Activated CD8-positive, alpha-beta memory T cell treated with anti-CD3 and anti-CD28 coated beads, Interleukin-2, amount 50 U/mL, for 24 hours (primary cell): ENCODE measurements around the gene SMIM41.
A peak's percentile ranks its signal among the peaks of the same experiment; 100 is the strongest.

ENCODE experiments used
- DNase-seq: peaks from one replicate; pipeline ENCODE4 v3.0.0-alpha.2; 2020; ENCODE audit errors: extremely low read depth

SMIM41 gene

DNA sequence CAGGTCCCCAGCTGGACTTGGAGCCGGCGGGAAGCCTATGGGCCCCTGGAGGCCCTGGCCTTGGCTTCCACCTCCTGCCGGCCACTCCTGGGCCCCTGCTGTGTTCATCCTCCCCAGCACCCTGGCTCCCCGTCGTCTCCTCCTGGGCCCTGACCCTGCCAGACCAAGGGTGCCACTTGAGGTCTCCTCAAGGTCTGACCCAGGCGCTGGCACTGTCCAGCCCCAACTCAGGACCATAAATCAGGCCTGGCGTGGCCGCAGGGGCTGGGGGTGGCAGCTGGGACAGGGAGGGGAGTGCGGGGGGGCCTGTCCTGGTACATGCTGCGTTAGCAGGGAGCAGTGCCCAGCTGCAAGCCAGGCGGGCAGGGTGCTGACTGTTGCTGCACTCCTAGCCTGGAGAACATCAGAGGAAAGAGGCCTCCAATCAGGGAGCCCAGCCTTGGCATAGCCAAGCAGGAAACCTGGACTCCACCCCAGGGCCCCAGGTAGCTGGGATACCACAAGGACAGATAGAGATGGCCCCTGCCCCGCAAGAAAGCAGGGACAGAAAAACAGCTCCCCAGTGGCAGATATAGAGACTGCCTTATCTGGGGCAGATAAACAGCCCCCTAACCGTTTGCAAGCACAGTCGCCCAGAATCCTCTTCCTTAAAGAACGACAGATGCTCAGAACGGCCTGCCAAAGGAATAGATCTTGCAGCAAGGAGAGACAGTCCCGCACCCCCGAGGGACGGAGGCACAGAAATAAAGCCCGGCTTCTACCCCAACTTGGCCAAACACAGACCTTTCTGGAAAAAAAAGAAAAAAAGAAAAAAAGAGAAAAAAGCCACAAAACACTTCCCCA is 16.2 kb upstream of the SMIM41 start:
- no peak for DNase-seq

DNA sequence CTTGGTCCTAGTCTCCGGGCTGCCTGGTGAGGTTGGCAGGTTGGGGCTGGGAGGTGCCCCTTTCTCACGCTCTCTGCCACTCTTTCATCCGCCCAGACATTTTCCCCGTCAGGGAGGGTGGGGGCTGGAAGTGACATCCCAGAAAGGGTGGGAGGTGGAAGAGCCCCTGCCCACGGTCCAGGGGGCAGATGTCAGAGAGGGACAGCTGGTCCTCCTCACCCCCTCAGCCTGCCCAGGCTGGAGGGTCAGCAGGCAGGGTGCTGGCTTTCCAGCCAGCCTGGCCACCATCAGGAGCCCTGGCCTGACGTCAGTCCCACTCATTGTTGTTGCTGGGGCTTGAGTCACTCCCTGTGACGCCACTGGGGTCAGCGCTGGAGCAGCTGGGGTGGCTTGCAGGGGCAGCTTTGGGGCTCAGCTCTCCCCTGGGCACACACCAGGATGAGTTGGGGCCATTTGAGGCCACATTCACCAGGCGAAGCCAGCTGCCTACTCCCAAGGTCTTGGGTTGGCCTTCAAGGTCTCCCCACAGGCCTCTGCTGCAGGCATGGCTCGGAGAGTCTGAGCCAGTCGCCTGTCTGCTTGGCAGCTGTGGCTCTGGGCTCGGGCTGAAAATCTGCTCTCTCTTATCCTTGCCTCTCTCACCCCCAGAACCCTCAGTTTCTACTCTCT is 15.4 kb upstream of the SMIM41 start:
- DNase-seq = no peak

- DNase-seq = no peak
Measured at GRCh38 chr12:52066346-52067080, 13.0 kb upstream of the SMIM41 start.

- no peak for DNase-seq
Measured at GRCh38 chr12:52067081-52067374, 12.5 kb upstream of the SMIM41 start.

DNA sequence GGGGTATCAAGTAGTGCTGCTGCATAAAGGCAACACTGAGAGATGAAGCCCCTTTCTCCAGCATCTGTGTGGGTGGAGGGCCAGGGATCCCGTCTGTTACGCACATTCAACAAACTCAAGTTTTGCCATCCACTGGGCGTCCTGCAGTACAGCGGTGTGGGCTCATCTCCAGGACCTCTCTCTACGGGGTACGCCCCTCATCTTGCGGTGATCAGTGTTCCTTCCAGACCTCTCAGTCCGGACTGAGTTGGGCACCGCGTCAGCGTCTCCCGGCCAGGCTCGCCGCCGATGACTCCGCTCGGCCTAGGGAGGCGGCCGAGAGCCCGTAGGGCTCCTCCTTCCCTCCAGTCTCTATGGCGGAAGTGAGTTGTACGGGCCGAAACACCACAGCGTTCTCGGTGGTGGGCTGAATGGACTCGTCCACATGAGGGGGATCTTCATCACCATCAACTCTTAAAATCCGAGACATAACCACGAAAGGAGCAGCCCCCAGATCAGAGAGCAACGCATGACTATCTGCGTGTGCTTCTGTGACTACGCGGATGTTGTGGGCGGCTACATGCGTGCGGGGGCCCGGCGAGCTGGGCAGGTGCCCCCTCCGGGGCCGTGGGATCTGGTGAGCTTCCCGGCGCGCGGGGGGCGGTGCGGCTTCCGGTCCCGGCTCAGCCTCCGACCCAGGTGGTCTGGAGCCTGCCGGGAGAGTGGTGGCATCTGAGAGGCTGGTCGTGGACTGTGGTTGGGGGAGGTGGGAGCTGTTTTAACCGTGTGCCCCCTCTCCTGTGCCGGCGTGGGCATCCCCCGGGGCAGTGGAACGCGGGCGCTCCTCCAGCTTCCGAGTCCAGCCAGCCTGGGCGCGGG is 9.9 kb upstream of the SMIM41 start, which contains the start of gene ATG101:
TSS of gene ATG101 (plus strand) at position 652 of the 858 bp plus-strand sequence. CDS start 3,673 bp downstream, outside the sequence.
- peak; percentile 68 for DNase-seq

DNA sequence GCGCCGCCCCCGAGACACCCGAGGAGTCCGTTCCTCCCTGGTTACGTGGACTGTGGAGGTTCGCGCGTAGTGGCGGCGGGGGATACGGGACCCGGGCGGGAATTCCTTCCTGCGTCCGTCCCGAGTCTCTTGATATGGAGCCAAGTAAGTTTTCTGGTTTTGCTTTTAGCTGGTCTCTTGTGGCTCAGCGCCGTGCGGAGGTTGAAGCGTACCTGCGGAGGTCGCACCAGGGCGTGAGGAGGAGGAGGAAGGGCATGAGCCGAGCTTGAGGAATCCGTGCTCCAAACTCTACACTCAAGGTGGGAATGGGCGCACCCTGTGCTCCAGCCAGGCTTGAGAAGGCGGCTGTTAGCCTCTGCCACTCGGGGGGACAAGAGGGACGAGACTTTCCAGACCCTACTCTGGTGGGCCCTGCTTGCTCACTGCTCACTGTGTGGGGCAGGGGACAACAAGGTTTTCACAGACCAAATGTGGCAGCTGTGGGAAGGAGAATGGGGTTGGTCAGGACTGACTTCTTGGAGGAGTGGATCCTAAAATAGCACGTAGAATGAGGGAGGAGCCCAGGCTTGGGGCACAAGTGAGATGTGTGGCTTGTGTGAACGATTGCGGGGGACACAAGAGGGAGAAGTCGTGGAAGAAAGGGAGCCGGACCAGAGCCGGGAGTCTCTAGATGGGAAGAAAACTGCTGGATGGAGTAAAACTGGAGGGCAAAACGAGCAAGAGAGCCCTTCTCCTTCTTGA is 9.1 kb upstream of the SMIM41 start:
- no peak for DNase-seq

- no peak for DNase-seq
Measured at GRCh38 chr12:52073531-52074381, 5.7 kb upstream of the SMIM41 start.

DNA sequence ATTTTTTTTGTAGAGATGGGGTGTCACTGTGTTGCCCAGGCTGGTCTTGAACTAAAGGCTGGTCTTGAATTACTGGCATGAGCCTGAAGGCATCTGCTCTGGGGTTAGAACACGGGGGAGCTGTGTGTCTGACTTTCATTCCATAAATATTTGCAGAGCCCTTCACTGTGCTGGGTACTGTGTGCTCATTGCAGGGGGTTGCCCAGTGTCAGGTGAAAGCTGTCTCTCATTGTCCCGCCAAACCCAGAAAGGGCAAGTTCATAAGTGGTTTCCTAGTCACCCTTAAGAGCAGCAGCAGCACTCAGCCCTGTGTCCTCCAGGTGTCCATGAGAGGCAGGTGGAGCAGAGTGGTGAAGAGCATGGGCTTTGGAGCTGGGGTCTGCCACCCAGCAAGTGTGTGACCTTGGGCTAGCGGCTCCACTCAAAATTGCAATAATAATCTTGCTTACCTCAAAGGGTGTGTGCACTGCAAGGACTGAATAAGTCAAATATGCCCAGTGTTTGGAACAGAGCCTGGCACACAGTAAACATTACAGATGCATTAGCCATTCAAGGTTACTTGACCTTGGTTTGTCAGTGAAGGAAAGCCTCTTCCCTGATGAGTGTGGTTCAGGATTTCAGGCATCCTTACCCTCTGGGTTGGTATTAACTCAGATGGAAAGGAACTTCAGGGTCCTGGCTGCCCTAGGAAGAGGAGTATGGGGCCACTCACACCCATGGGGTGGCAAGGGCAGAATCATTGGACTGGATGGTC is 4.4 kb upstream of the SMIM41 start:
- no peak for DNase-seq

GRCh38 chr12:52076811-52077210 is 2.7 kb upstream of the SMIM41 start:
- no peak for DNase-seq

DNA sequence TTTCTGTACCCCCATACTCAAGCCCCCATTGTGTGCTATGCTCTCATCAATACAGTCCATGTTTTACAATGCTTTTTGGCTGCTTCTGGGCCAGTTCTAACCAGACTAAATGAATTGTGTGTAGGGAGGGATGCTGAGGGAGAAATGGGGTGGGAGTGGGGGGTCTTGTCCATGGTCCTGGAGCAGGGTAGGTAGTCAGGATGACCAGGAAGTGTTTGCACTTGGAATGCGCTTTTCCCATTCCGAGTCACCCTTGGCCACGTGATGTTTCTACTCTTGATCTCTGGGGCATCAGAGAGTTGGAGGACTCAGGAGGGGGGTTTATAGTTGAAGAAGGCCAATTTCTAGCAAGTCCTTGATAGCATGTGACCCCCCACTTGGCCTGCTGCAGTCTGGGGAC is 1.2 kb upstream of the SMIM41 start:
- no peak for DNase-seq

DNA sequence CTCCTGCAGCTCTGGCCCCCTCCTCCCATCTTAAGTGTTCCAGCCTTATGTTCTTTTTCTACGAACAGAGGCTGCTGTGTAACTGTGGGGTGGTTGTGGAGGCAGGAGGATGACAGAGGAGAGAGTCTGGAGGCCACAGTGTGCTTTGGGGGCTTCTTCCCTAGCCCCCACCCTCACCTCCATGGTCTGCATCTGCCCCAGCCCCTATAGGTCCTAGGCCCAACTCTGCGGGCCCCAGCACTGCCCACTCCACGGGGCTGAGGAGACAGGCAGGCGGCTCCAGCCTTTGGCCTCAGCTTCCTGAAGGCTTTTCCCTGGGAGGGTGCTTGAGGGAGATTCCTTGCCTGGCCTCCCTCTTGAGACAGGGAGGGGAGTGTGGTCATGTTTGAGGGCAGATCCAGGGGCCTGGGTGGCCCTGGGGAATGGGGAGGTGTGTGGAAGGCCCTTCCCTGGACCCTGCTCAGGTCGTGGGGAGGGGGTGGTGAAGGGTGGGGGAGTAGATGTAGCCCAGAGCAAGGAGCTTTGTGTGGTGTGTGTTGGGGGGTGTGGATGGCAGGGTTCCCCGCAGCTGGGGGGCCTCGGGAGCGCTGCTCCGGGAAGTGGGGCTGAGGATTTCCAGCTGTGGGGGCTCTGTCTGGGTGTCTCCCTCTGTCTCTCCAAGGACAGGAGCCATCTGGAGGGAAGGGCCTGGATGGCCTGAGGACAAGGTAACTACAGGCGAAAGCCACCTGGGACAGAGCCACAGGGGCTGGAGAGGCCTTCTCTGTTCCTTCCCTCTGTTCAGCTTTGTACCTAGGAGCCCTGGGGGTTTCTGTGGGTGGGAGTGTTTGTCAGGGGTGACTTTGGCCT is 1.1 kb downstream of the SMIM41 start:
- DNase-seq = no peak

GRCh38 chr12:52081263-52081733 is 1.8 kb downstream of the SMIM41 start:
- DNase-seq = no peak

- no peak for DNase-seq
Measured at GRCh38 chr12:52082026-52082668, 2.6 kb downstream of the SMIM41 start.

GRCh38 chr12:52082669-52082987 is 3.1 kb downstream of the SMIM41 start:
- no peak for DNase-seq

DNA sequence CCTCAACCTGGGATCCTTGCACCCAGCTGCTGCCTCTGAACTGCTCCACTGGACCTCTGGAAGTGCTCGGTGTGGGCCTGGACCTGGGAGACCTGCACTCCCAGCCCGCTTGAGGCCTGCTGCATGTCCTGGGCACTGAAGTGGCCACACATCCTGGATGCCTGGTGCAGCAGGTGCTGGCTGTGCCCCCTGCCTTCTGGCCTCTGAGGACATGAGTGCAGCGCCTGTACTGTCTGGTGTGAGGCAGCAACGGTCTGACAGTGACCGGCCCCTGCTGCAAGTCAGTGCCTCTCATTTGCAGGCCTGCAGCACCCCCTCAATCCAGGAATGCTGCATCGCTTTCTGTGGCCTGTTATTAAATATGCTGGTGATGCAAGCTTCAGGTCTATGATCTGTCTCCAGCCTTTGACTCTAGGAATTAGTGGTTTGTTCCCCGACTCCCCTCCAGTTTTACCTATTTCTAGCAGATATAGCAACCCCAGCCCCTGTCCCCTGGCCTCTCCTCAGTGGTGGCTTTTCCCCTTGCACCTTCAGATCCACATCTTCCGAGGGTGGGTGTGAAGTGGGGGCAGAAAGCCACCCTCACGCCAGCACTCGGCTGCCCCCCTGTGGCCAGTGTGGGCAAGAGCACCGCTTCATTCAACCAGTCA is 3.6 kb downstream of the SMIM41 start:
- peak; percentile 26 for DNase-seq

- no peak for DNase-seq
Measured at GRCh38 chr12:52083638-52083996, 4.1 kb downstream of the SMIM41 start.

DNA sequence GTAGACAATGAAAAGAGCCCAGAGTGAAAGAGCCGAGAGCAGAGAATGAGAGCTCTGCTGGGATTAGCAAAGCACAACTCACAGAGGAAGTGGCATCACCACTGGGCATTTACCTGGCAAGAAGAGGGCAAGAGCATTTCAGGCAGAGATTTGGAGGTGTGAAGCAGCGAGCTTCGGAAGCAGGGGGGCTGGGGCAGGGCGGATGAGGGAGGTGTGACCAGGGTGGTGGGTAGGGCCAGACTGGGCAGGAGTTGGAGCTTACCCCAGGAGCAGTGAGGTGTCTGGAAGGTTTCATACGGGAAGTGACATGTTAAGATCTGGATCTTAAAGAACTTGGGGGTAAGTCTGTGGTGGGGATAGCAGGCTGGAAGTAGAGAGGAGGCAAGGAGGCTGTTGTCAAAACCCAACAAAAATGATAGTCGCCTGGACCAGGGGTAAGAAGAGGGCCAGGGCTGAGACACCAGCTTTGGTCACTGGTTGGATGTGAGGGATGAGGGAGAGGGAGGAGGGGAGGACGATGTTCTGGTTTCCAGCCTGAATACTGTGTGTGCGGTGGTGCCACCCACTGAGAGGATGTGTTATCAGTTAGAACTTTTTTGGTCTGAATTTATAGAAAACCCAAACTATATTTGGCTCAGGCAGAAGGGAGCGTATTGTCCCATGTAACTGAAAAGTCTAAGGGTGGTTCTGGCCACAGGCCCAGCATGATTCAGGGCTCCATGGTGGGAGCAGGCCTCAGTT is 5.2 kb downstream of the SMIM41 start:
- DNase-seq = no peak
